Measurements from ENCODE around the gene CNTNAP2.

Gene CNTNAP2

DNA sequence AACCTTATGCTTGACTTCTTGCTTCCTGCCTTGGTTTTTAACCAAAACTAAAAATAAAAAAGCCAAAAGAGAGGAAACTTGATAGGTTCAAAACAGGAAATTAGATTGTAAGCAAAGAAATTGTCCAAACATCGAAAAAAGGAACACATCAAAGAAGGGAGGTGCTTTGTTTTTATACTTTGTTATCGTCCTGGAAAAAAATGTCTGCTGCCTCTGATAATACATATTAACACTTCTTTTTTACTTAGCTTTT lies 2187.4 kb downstream of the CNTNAP2 start:
- H3K27ac ChIP-seq = no peak overlapping the region
- TF ChIP-seq CTCF (conservative IDR thresholded peaks at IDR 0.05) = no peak

- TF ChIP-seq CTCF (conservative IDR thresholded peaks at IDR 0.05) = no peak
- H3K27ac ChIP-seq = no peak overlapping the region
Observed at GRCh38 chr7:148304456-148304855, 2187.9 kb downstream of the CNTNAP2 start.

- no peak for TF ChIP-seq CTCF (conservative IDR thresholded peaks at IDR 0.05)
- H3K27ac ChIP-seq = no peak overlapping the region
Observed at GRCh38 chr7:148306759-148307158, 2190.2 kb downstream of the CNTNAP2 start.

DNA sequence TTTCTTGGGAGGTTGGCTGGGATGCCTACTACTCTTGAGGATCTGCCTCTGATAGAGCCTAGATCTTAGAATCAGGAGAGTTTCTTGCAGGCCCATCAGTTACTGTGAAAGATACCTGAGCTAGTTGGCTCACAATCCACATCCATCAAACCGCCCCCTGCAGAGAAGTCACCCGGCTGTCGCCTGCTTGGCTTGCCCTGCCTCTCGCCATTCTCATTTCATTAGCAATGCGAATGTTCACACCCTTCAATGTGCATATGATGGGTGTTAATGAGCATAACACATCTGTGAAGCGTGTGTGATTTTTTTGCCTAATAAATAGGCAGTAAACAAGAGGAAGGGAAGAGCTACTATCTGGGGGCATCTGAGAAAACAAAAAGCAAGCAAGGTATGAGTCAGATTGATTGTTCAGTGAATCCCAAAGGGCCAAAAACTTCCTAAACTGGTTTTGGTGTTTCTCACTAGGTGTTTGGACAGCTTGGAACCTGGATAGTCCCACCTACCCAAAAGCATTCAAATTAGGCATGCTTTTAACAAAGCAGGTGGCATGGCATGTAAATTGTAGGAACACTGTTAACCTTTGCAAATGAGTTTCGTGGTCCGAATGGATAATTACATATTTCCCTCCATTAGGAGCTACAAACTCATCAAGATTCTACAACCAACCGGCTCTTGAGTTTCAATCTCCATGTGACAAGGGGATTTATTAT lies 2201.7 kb downstream of the CNTNAP2 start:
- no peak overlapping the region for H3K27ac ChIP-seq
- no peak for TF ChIP-seq CTCF (conservative IDR thresholded peaks at IDR 0.05)

DNA sequence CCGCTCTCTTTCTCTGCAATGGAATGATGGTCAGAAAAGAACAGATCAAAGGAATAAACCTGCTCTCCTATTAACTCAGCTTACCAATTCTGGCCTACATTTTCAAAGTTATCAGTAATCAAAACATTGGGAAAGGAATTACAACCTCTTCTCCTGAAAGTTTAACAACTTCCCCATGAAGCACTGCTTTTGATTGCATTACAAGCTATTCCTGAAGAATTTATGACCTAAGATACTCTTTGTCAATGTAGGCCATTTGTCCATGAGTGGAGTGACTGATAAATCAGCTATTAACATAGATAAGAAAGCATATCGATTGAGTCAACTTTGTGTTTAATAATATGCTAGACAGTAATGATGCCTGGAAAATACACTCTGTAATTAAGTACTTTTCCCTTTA lies 2202.2 kb downstream of the CNTNAP2 start:
- no peak for TF ChIP-seq CTCF (conservative IDR thresholded peaks at IDR 0.05)
- H3K27ac ChIP-seq = no peak overlapping the region

- no peak overlapping the region for H3K27ac ChIP-seq
- no peak for TF ChIP-seq CTCF (conservative IDR thresholded peaks at IDR 0.05)
Observed at GRCh38 chr7:148319316-148319808, 2202.8 kb downstream of the CNTNAP2 start.

GRCh38 chr7:148325208-148325607 lies 2208.6 kb downstream of the CNTNAP2 start:
- no peak overlapping the region for H3K27ac ChIP-seq
- TF ChIP-seq CTCF (conservative IDR thresholded peaks at IDR 0.05) = no peak

Data from VCaP (cell line).